Activated naive CD8-positive, alpha-beta T cell (primary cell): ENCODE measurements around the gene TAS2R40.
"Not testable (repeated sequence)": the region's sequence is repeated elsewhere in the genome, so short reads cannot be mapped to it uniquely, and the experiment has no call there.

ENCODE experiments used
- H3K27ac Mint-ChIP-seq: one replicate; pipeline ENCODE4 v1.8.0; 2021; ENCODE audit warnings: mixed read lengths
- H3K27me3 Mint-ChIP-seq: one replicate; pipeline ENCODE4 v1.8.0; 2021; ENCODE audit warnings: mixed read lengths
- H3K36me3 Mint-ChIP-seq: one replicate; pipeline ENCODE4 v1.8.0; 2021; ENCODE audit warnings: mixed read lengths
- H3K4me1 Mint-ChIP-seq: one replicate; pipeline ENCODE4 v1.8.0; 2021; ENCODE audit warnings: low read depth, mixed read lengths
- H3K4me3 Mint-ChIP-seq: one replicate; pipeline ENCODE4 v1.8.0; 2021; ENCODE audit warnings: mild to moderate bottlenecking, mixed read lengths
- H3K9me3 Mint-ChIP-seq: one replicate; pipeline ENCODE4 v1.8.0; 2021; ENCODE audit warnings: low read depth, mixed read lengths

TAS2R40 gene

DNA sequence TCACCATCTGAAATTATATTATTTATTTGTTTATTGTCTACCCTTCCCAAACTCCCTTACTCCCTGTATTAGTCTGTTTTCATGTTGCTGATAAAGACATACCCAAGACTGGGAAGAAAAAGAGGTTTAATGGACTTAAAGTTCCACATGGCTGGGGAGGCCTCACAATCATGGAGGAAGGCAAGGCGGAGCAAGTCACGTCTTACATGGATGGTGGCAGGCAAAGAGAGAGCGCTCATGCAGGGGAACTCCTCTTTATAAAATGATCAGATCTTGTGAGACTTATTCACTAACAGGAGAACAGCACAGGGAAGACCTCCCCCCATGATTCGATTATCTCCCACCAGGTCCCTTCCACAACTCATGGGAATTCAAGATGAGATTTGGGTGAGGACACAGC is 8.4 kb upstream of the TAS2R40 start:
- not testable (repeated sequence) for H3K9me3 Mint-ChIP-seq, H3K4me3 Mint-ChIP-seq, H3K27me3 Mint-ChIP-seq, H3K27ac Mint-ChIP-seq, H3K4me1 Mint-ChIP-seq, H3K36me3 Mint-ChIP-seq

GRCh38 chr7:143214789-143215679 is 6.8 kb upstream of the TAS2R40 start:
- Mint-ChIP-seq H3K9me3 (no peaks in the 10 kb centered on the region), H3K36me3 (no peaks in the 10 kb centered on the region), H3K4me1 (no peaks in the 10 kb centered on the region), H3K27me3 (peaks cover 2% of the 10 kb centered on the region), H3K27ac (no peak overlapping the region), H3K4me3 (no peak overlapping the region)

- Mint-ChIP-seq H3K9me3 (no peaks in the 10 kb centered on the region), H3K36me3 (no peaks in the 10 kb centered on the region), H3K27me3 (peaks cover 2% of the 10 kb centered on the region), H3K4me3 (no peak overlapping the region), H3K4me1 (no peaks in the 10 kb centered on the region), H3K27ac (no peak overlapping the region)
Measured at GRCh38 chr7:143216151-143216550, 5.7 kb upstream of the TAS2R40 start.

- Mint-ChIP-seq H3K27ac (no peak overlapping the region), H3K27me3 (peaks cover 3% of the 10 kb centered on the region), H3K4me3 (no peak overlapping the region), H3K36me3 (no peaks in the 10 kb centered on the region), H3K9me3 (no peaks in the 10 kb centered on the region), H3K4me1 (no peaks in the 10 kb centered on the region)
Measured at GRCh38 chr7:143216686-143217085, 5.2 kb upstream of the TAS2R40 start.

DNA sequence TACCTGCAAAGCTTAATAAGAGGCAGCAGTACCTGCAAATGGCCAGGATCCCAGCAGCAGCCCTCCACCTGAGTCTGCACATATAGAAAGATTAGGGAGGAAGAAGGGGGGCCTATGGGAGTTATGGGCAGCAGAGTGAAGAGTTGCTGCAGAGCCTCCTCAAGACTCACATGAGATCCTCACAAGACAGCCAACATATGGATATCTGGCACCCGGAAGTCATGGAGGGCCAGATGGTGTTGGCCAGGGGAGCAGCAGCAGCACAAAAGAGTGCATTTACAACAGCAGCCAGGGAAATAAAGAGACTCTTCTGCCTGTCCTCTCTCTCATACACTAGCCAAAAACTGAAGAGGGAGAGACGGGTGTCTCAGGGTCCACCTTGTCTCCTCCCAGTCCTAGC is 4.0 kb upstream of the TAS2R40 start:
- Mint-ChIP-seq H3K27me3 (peaks cover 9% of the 10 kb centered on the region), H3K4me3 (no peak overlapping the region), H3K36me3 (no peaks in the 10 kb centered on the region), H3K9me3 (no peaks in the 10 kb centered on the region), H3K4me1 (no peaks in the 10 kb centered on the region), H3K27ac (no peak overlapping the region)

- Mint-ChIP-seq H3K9me3 (no peaks in the 10 kb centered on the region), H3K4me1 (no peaks in the 10 kb centered on the region), H3K27ac (no peak overlapping the region), H3K36me3 (no peaks in the 10 kb centered on the region), H3K4me3 (no peak overlapping the region), H3K27me3 (peaks cover 9% of the 10 kb centered on the region)
Measured at GRCh38 chr7:143221286-143221685, 551 bp upstream of the TAS2R40 start.

GRCh38 chr7:143222782-143223181 is 945 bp downstream of the TAS2R40 start:
- H3K36me3 Mint-ChIP-seq = no peaks in the 10 kb centered on the region
- H3K4me3 Mint-ChIP-seq = no peak overlapping the region
- H3K27me3 Mint-ChIP-seq = peaks cover 9% of the 10 kb centered on the region
- no peaks in the 10 kb centered on the region for H3K9me3 Mint-ChIP-seq
- no peak overlapping the region for H3K27ac Mint-ChIP-seq
- H3K4me1 Mint-ChIP-seq = no peaks in the 10 kb centered on the region

DNA sequence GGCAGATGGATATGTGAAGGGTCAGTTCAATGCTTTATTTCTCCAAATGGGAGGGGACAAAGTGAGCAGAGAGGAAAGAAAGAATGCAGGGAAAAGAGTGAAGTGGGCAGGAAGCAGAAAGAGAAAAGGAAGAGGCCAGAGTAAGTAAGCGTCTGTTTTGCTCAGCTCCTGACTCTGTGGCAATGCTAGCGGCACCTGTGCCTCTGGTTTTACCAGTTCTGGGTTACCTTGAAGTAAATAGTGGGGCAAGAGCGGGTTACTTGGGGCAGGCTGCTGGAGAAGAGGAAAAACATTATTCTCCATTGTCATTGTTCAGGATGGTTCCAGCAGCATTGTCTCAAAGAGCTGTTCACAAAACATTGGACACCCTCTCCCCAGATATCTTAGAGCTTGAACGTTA is 1.9 kb downstream of the TAS2R40 start:
- Mint-ChIP-seq H3K27me3 (peaks cover 9% of the 10 kb centered on the region), H3K36me3 (no peaks in the 10 kb centered on the region), H3K4me3 (no peak overlapping the region), H3K9me3 (no peaks in the 10 kb centered on the region), H3K27ac (no peak overlapping the region), H3K4me1 (no peaks in the 10 kb centered on the region)

DNA sequence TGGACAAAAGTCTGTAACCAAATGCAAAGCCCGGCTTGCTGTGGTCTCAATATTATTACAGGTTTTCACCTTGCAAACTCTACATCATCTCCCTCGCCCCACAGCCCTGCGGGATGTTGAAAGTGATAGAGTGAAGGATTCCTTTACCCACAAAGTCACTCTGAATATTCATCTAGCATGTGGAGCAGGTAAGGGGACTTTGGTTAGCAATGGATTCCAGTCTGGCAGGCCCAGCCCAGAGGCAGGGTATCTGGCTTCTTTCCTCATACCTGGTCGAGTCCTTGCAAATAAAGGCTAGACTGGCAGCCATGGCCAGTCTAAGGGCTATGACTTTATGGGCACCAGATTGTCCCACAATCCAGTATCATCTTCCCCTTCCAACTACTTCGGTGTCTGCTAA is 3.2 kb downstream of the TAS2R40 start:
- H3K27me3 Mint-ChIP-seq = peaks cover 7% of the 10 kb centered on the region
- no peak overlapping the region for H3K4me3 Mint-ChIP-seq
- H3K36me3 Mint-ChIP-seq = no peaks in the 10 kb centered on the region
- H3K27ac Mint-ChIP-seq = no peak overlapping the region
- no peaks in the 10 kb centered on the region for H3K9me3 Mint-ChIP-seq
- H3K4me1 Mint-ChIP-seq = no peaks in the 10 kb centered on the region

DNA sequence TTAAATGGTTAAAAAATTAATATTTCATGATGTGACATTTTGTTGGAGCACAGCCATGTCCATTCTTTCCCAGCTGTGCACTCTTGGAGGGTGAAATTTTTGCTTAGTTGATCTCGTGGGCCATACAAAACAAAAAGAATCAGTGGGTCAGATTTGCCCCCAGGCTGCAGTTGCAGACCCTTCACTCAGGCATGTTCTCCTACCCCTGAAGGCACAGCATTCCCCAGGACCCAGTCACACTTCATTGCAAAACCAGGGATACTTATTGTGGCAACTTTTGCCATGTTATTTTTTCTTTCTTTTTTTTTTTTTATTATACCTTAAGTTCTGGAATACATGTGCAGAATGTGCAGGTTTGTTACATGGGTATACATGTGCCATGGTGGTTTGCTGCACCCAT is 6.0 kb downstream of the TAS2R40 start:
- Mint-ChIP-seq H3K9me3 (no peaks in the 10 kb centered on the region), H3K4me1 (no peaks in the 10 kb centered on the region), H3K36me3 (no peaks in the 10 kb centered on the region), H3K4me3 (no peak overlapping the region), H3K27ac (no peak overlapping the region), H3K27me3 (no peaks in the 10 kb centered on the region)

- Mint-ChIP-seq H3K27me3 (no peaks in the 10 kb centered on the region), H3K4me3 (no peak overlapping the region), H3K36me3 (no peaks in the 10 kb centered on the region), H3K4me1 (no peaks in the 10 kb centered on the region), H3K9me3 (no peaks in the 10 kb centered on the region), H3K27ac (no peak overlapping the region)
Measured at GRCh38 chr7:143229054-143229790, 7.4 kb downstream of the TAS2R40 start.

- Mint-ChIP-seq H3K4me1 (no peaks in the 10 kb centered on the region), H3K36me3 (peaks cover 3% of the 10 kb centered on the region), H3K4me3 (no peak overlapping the region), H3K27me3 (peaks cover 2% of the 10 kb centered on the region), H3K27ac (no peak overlapping the region), H3K9me3 (no peaks in the 10 kb centered on the region)
Measured at GRCh38 chr7:143230602-143231457, 9.0 kb downstream of the TAS2R40 start.

GRCh38 chr7:143233816-143234532 is 12.1 kb downstream of the TAS2R40 start:
- H3K4me1 Mint-ChIP-seq = no peaks in the 10 kb centered on the region
- peaks cover 3% of the 10 kb centered on the region for H3K27me3 Mint-ChIP-seq
- no peak overlapping the region for H3K27ac Mint-ChIP-seq
- H3K36me3 Mint-ChIP-seq = peaks cover 15% of the 10 kb centered on the region
- no peak overlapping the region for H3K4me3 Mint-ChIP-seq
- peaks cover 16% of the 10 kb centered on the region for H3K9me3 Mint-ChIP-seq

DNA sequence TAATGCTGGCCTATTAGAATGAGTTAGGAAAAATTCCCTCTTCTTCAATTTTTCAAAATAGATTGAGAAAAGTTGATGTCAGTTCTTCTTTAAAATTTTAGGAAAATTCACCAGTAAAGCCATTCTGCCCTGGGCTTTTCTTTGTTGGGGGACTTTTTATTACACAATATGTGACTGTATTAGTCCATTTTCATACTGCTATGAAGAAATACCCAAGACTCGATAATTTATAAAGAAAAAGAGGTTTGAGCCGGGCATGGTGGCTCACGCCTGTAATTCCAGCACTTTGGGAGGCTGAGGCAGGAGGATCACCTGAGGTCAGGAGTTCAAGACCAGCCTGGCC is 12.7 kb downstream of the TAS2R40 start:
- Mint-ChIP-seq H3K36me3 (peaks cover 15% of the 10 kb centered on the region), H3K4me3 (no peak overlapping the region), H3K4me1 (no peaks in the 10 kb centered on the region), H3K9me3 (peaks cover 16% of the 10 kb centered on the region), H3K27me3 (peaks cover 3% of the 10 kb centered on the region), H3K27ac (no peak overlapping the region)
